ENCODE data around the gene EPC2.

- TF ChIP-seq CTCF (IDR thresholded peaks at IDR 0.05; ENCODE audit: low read depth, low read length) (no peak), POLR2A (IDR thresholded peaks at IDR 0.05; ENCODE audit: extremely low read depth, insufficient read length) (no peak), MAX (IDR thresholded peaks at IDR 0.05; ENCODE audit: low read depth, low read length) (no peak)
Observed at GRCh38 chr2:148814860-148815419, 170.4 kb downstream of the EPC2 start.
